Measurements from ENCODE around the gene CENPB. TPM values are rescaled to one million over a fixed set of nuclear protein-coding genes. Genes with fewer than 3 reads are reported as not detected.

CENPB gene
- total RNA-seq, 1 donor from 2014 or later: 83.6 TPM

- Mint-ChIP-seq H3K36me3 (ENCODE audit: low read depth) (peaks cover 16% of the 10 kb centered on the region), H3K9me3 (no peaks in the 10 kb centered on the region), H3K27me3 (ENCODE audit: low read depth) (no peaks in the 10 kb centered on the region), H3K4me1 (peaks cover 42% of the 10 kb centered on the region), H3K27ac (ENCODE audit: unreplicated experiment) (no peak overlapping the region), H3K4me3 (peak overlapping the region; percentile 9)
- DNase-seq (ENCODE audit: low read depth, low spot score): no peak
- no peak for TF ChIP-seq CTCF (conservative IDR thresholded peaks at IDR 0.05)
Observed at GRCh38 chr20:3804254-3804751, 17.8 kb upstream of the CENPB start.

- Mint-ChIP-seq H3K27me3 (ENCODE audit: low read depth) (no peaks in the 10 kb centered on the region), H3K36me3 (ENCODE audit: low read depth) (peaks cover 16% of the 10 kb centered on the region), H3K27ac (ENCODE audit: unreplicated experiment) (no peak overlapping the region), H3K4me1 (peaks cover 46% of the 10 kb centered on the region), H3K4me3 (peak overlapping the region; percentile 53), H3K9me3 (no peaks in the 10 kb centered on the region)
- no peak for TF ChIP-seq CTCF (conservative IDR thresholded peaks at IDR 0.05)
- DNase-seq (ENCODE audit: low read depth, low spot score): no peak
Observed at GRCh38 chr20:3803854-3804253, 17.3 kb upstream of the CENPB start.

GRCh38 chr20:3803289-3803688, 16.7 kb upstream of the CENPB start:
- Mint-ChIP-seq H3K36me3 (ENCODE audit: low read depth) (peaks cover 16% of the 10 kb centered on the region), H3K4me1 (peaks cover 52% of the 10 kb centered on the region), H3K27ac (ENCODE audit: unreplicated experiment) (peak overlapping the region; percentile 83), H3K9me3 (no peaks in the 10 kb centered on the region), H3K4me3 (peak overlapping the region; percentile 53), H3K27me3 (ENCODE audit: low read depth) (no peaks in the 10 kb centered on the region)
- TF ChIP-seq CTCF (conservative IDR thresholded peaks at IDR 0.05): no peak
- DNase-seq (ENCODE audit: low read depth, low spot score): no peak

GRCh38 chr20:3802524-3803239, 16.1 kb upstream of the CENPB start:
- H3K4me3 Mint-ChIP-seq: peak overlapping the region; percentile 38
- H3K9me3 Mint-ChIP-seq: no peaks in the 10 kb centered on the region
- peaks cover 16% of the 10 kb centered on the region for H3K36me3 Mint-ChIP-seq (ENCODE audit: low read depth)
- H3K27me3 Mint-ChIP-seq (ENCODE audit: low read depth): no peaks in the 10 kb centered on the region
- no peak for TF ChIP-seq CTCF (conservative IDR thresholded peaks at IDR 0.05)
- peaks cover 56% of the 10 kb centered on the region for H3K4me1 Mint-ChIP-seq
- no peak for DNase-seq (ENCODE audit: low read depth, low spot score)
- H3K27ac Mint-ChIP-seq (ENCODE audit: unreplicated experiment): peak overlapping the region; percentile 76

- no peaks in the 10 kb centered on the region for H3K27me3 Mint-ChIP-seq (ENCODE audit: low read depth)
- peaks cover 16% of the 10 kb centered on the region for H3K36me3 Mint-ChIP-seq (ENCODE audit: low read depth)
- TF ChIP-seq CTCF (conservative IDR thresholded peaks at IDR 0.05): no peak
- peaks cover 56% of the 10 kb centered on the region for H3K4me1 Mint-ChIP-seq
- no peaks in the 10 kb centered on the region for H3K9me3 Mint-ChIP-seq
- no peak for DNase-seq (ENCODE audit: low read depth, low spot score)
- no peak overlapping the region for H3K27ac Mint-ChIP-seq (ENCODE audit: unreplicated experiment)
- H3K4me3 Mint-ChIP-seq: no peak overlapping the region
Observed at GRCh38 chr20:3801846-3802245, 15.3 kb upstream of the CENPB start.
